ENCODE data around the gene ZCWPW1. TPM values are rescaled to one million over a fixed set of nuclear protein-coding genes. Genes with fewer than 3 reads are reported as not detected.

Gene ZCWPW1
- total and polyA plus RNA-seq, 2 donors (not counting 1 experiment from before 2014, with no cell fraction given), result 1.1 to 2.8 TPM

DNA sequence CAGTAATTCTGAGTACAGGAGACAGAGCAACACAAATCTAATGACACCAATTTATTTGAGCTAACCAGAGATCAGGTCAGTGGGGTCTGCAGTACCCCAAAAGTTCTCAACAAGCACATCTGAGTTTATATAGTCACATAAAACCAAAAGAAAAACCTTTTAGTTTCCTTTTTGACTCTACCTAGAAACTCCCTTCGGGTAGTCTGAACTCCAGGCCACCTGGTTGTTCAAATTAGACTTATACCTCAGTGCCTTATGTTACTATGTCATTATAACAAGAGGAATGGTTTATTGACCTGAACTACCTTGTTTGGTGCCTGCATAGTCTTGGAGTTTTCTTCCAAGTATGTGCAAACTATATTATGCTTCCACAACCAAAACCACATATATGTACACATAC is 14.6 kb downstream of the ZCWPW1 start:
- Histone ChIP-seq H3K4me1 (ENCODE audit: control insufficient read depth, extremely low read depth, insufficient read depth, low read length) (no peaks in the 10 kb centered on the region), H3K27me3 (ENCODE audit: control insufficient read depth, insufficient read depth, low read length) (peaks cover 15% of the 10 kb centered on the region), H3K36me3 (ENCODE audit: control insufficient read depth, insufficient read depth, low read length) (no peaks in the 10 kb centered on the region), H3K79me2 (ENCODE audit: control insufficient read depth, insufficient read depth, low read length) (no peaks in the 10 kb centered on the region), H3K4me2 (ENCODE audit: extremely low read depth, insufficient read depth, low read length) (no peak overlapping the region), H3K9me3 (ENCODE audit: control insufficient read depth, insufficient read depth, low read depth, low read length) (no peaks in the 10 kb centered on the region), H3K27ac (ENCODE audit: insufficient read depth, low read length) (no peak overlapping the region), H2AFZ (ENCODE audit: low read length) (no peak overlapping the region), H4K20me1 (ENCODE audit: control insufficient read depth, extremely low read depth, insufficient read depth, low read length) (peaks cover 2% of the 10 kb centered on the region), H3K4me3 (replicated peaks in 1 of 4; ENCODE audit: control extremely low read depth in 1 of 4, insufficient read depth in 1 of 4, low read depth in 3 of 4, low read length in 4 of 4) (no peak overlapping the region), H3K9ac (ENCODE audit: insufficient read depth, low read length) (no peak overlapping the region)
- TF ChIP-seq, protein P1, sequence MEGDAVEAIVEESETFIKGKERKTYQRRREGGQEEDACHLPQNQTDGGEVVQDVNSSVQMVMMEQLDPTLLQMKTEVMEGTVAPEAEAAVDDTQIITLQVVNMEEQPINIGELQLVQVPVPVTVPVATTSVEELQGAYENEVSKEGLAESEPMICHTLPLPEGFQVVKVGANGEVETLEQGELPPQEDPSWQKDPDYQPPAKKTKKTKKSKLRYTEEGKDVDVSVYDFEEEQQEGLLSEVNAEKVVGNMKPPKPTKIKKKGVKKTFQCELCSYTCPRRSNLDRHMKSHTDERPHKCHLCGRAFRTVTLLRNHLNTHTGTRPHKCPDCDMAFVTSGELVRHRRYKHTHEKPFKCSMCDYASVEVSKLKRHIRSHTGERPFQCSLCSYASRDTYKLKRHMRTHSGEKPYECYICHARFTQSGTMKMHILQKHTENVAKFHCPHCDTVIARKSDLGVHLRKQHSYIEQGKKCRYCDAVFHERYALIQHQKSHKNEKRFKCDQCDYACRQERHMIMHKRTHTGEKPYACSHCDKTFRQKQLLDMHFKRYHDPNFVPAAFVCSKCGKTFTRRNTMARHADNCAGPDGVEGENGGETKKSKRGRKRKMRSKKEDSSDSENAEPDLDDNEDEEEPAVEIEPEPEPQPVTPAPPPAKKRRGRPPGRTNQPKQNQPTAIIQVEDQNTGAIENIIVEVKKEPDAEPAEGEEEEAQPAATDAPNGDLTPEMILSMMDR (conservative IDR thresholded peaks at IDR 0.05 in 1 of 2, IDR thresholded peaks at IDR 0.05 in 1 of 2; ENCODE audit: low read depth in 1 of 2, low read length in 2 of 2), result no peak
- TF ChIP-seq EZH2 (IDR thresholded peaks at IDR 0.05; ENCODE audit: low read length, missing control alignments), result no peak
- no peak for DNase-seq (ENCODE audit: low read depth in 2 of 2)

DNA sequence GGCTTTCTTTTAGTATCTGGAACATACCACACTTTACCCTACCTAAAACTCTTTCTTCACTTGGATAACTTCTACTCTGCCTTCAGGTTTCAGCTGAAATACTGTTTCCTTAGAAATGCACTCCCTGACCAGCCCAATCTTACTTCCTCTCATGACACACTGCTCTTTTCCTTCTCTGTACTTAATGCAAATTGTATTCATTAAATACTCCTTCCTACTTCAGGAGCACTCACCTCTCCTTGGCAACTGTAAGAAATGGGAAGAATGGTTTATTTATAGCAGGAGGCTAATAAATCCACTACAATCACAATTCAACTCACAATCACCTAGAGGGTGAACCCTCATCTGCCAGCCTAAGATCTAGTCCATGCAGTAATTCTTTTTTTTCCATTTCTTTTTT is 15.2 kb downstream of the ZCWPW1 start:
- H3K9ac ChIP-seq (ENCODE audit: insufficient read depth, low read length), result no peak overlapping the region
- H3K9me3 ChIP-seq (ENCODE audit: control insufficient read depth, insufficient read depth, low read depth, low read length), result no peaks in the 10 kb centered on the region
- no peaks in the 10 kb centered on the region for H3K36me3 ChIP-seq (ENCODE audit: control insufficient read depth, insufficient read depth, low read length)
- H3K4me2 ChIP-seq (ENCODE audit: extremely low read depth, insufficient read depth, low read length), result no peak overlapping the region
- DNase-seq (ENCODE audit: low read depth in 2 of 2), result no peak
- no peak overlapping the region for H3K27ac ChIP-seq (ENCODE audit: insufficient read depth, low read length)
- peaks cover 15% of the 10 kb centered on the region for H3K27me3 ChIP-seq (ENCODE audit: control insufficient read depth, insufficient read depth, low read length)
- H4K20me1 ChIP-seq (ENCODE audit: control insufficient read depth, extremely low read depth, insufficient read depth, low read length), result peaks cover 2% of the 10 kb centered on the region
- no peaks in the 10 kb centered on the region for H3K79me2 ChIP-seq (ENCODE audit: control insufficient read depth, insufficient read depth, low read length)
- H2AFZ ChIP-seq (ENCODE audit: low read length), result no peak overlapping the region
- TF ChIP-seq, protein P1 (conservative IDR thresholded peaks at IDR 0.05 in 1 of 2, IDR thresholded peaks at IDR 0.05 in 1 of 2; ENCODE audit: low read depth in 1 of 2, low read length in 2 of 2), result no peak
- no peak overlapping the region for H3K4me3 ChIP-seq (replicated peaks in 1 of 4; ENCODE audit: control extremely low read depth in 1 of 4, insufficient read depth in 1 of 4, low read depth in 3 of 4, low read length in 4 of 4)
- no peaks in the 10 kb centered on the region for H3K4me1 ChIP-seq (ENCODE audit: control insufficient read depth, extremely low read depth, insufficient read depth, low read length)

DNA sequence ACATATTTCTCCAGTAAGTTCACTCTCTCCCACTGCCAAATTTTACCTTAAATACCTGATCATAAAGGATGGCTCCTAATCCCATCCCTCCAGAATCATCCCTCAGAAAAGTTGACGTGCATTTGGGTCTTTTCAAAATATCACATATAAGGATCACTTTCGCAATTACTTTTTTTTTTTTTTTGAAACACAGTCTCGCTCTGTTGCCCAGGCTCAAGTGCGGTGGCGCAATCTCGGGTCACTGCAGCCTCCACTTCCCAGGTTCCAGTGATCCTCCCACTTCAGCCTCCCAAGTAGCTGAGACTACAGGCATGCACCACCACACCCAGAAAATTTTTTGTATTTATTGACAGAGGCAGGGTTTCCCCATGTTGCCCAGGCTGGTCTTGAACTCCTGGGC is 17.4 kb downstream of the ZCWPW1 start:
- Histone ChIP-seq H3K27me3 (ENCODE audit: control insufficient read depth, insufficient read depth, low read length) (peaks cover 15% of the 10 kb centered on the region), H3K9me3 (ENCODE audit: control insufficient read depth, insufficient read depth, low read depth, low read length) (no peaks in the 10 kb centered on the region), H3K4me1 (ENCODE audit: control insufficient read depth, extremely low read depth, insufficient read depth, low read length) (no peaks in the 10 kb centered on the region), H3K79me2 (ENCODE audit: control insufficient read depth, insufficient read depth, low read length) (no peaks in the 10 kb centered on the region), H3K9ac (ENCODE audit: insufficient read depth, low read length) (no peak overlapping the region), H4K20me1 (ENCODE audit: control insufficient read depth, extremely low read depth, insufficient read depth, low read length) (peaks cover 2% of the 10 kb centered on the region), H3K27ac (ENCODE audit: insufficient read depth, low read length) (no peak overlapping the region), H3K4me3 (replicated peaks in 1 of 4; ENCODE audit: control extremely low read depth in 1 of 4, insufficient read depth in 1 of 4, low read depth in 3 of 4, low read length in 4 of 4) (no peak overlapping the region), H3K36me3 (ENCODE audit: control insufficient read depth, insufficient read depth, low read length) (no peaks in the 10 kb centered on the region), H3K4me2 (ENCODE audit: extremely low read depth, insufficient read depth, low read length) (no peak overlapping the region), H2AFZ (ENCODE audit: low read length) (no peak overlapping the region)
- DNase-seq (ENCODE audit: low read depth in 2 of 2), result no peak
- TF ChIP-seq, protein P1 (conservative IDR thresholded peaks at IDR 0.05 in 1 of 2, IDR thresholded peaks at IDR 0.05 in 1 of 2; ENCODE audit: low read depth in 1 of 2, low read length in 2 of 2), result no peak
- TF ChIP-seq EZH2 (IDR thresholded peaks at IDR 0.05; ENCODE audit: low read length, missing control alignments), result no peak
